A549 (cell line): ENCODE results near the gene GSTM3. TPM values are rescaled to one million over a fixed set of nuclear protein-coding genes. Genes with fewer than 3 reads are reported as not detected.
A peak's percentile ranks its signal among the peaks of the same experiment; 100 is the strongest.

ENCODE experiments used
- ATAC-seq, 2 experiments: fragments of 200-7000 bp in 1 of 2; fragments of >200 bp in 1 of 2; cut with Nextera tagmentation in 1 of 2; cut with Tn5 transposase in 1 of 2; 3 replicates each; pipeline versions ENCODE4 v1.8.0 to v1.9.1; 2018 to 2020; ENCODE audit warnings: mild to moderate bottlenecking in 1 of 2, moderate library complexity in 1 of 2
- CTCF ChIA-PET: fragments of 300-600 bp; sonication (Branson Sonifier 250); formaldehyde crosslinking; extraction: SDS; loops from one replicate; lab custom pipeline; 2021; ENCODE audit warnings: antibody characterized with exemption, inconsistent platforms; lab: Yijun Ruan, JAX
- POLR2A ChIA-PET: fragments of 350-600 bp; formaldehyde crosslinking; extraction: SDS; loops from one replicate; lab custom pipeline; 2021; ENCODE audit warnings: antibody characterized with exemption, inconsistent platforms; lab: Yijun Ruan, JAX
- DNase-seq, 2 experiments: peaks; one replicate each; pipeline versions ENCODE4 v3.0.0 to v3.0.0-alpha.2; 2011 to 2016; ENCODE audit warnings: low read depth in 1 of 2, low spot score in 1 of 2
- FAIRE-seq: peaks from 2 replicates; lab custom pipeline; 2011; peaks lifted over from hg19 to GRCh38; lab: Jason Lieb, UNC
- H3K27ac ChIP-seq, 2 experiments: fragments of >200 bp; sonication (Bioruptor Twin); formaldehyde crosslinking; 3 replicates each; pipeline ENCODE4 v1.5.1; 2016 to 2017
- H3K4me1 ChIP-seq: fragments of >200 bp; sonication (Bioruptor Twin); formaldehyde crosslinking; 3 replicates; pipeline ENCODE4 v1.6.1; 2016
- H3K4me2 ChIP-seq: fragments of >200 bp; sonication (Bioruptor Twin); formaldehyde crosslinking; 3 replicates; pipeline ENCODE4 v1.6.1; 2016
- H3K4me3 ChIP-seq: fragments of >200 bp; sonication (Bioruptor Twin); formaldehyde crosslinking; 3 replicates; pipeline ENCODE4 v1.5.1; 2016
- H3K9me3 ChIP-seq: fragments of >200 bp; sonication (Bioruptor Twin); formaldehyde crosslinking; 3 replicates; pipeline ENCODE4 v1.6.1; 2016
- BHLHE40 ChIP-seq: IDR thresholded peaks from 2 replicates; pipeline ENCODE4 v1.6.1; 2012; ENCODE audit warnings: low read depth, low read length, inconsistent platforms
- CBX2 ChIP-seq: fragments of 200-600 bp; sonication (generic); IDR thresholded peaks from 2 replicates; pipeline ENCODE4 v1.6.1; 2016; ENCODE audit warnings: low read depth, mild to moderate bottlenecking, borderline replicate concordance
- EHMT2 ChIP-seq: fragments of 200-600 bp; sonication (generic); IDR thresholded peaks from 2 replicates; pipeline ENCODE4 v1.6.1; 2016; ENCODE audit warnings: antibody characterized with exemption, low read depth, mild to moderate bottlenecking, moderate library complexity
- EP300 ChIP-seq, 2 experiments: fragments of >200 bp; sonication (Bioruptor Twin); formaldehyde crosslinking; IDR thresholded peaks; 2 replicates in 1 of 2; 3 replicates in 1 of 2; pipeline ENCODE4 v1.6.1; 2016 to 2017
- FOSB ChIP-seq: fragments of 250-450 bp; sonication (Bioruptor Pico); IDR thresholded peaks from 2 replicates; pipeline ENCODE4 v1.5.0; 2020; ENCODE audit warnings: mild to moderate bottlenecking, moderate library complexity
- FOSL2 ChIP-seq, 2 experiments: fragments of 450-650 bp in 1 of 2; fragments of >200 bp in 1 of 2; sonication (Bioruptor Twin) in 1 of 2; formaldehyde crosslinking; IDR thresholded peaks; 2 replicates each; pipeline versions ENCODE4 v1.5.0 to v1.6.1; 2016 to 2020; ENCODE audit warnings: mild to moderate bottlenecking in 1 of 2, moderate library complexity in 1 of 2
- FOXS1 ChIP-seq: fragments of 250-450 bp; sonication (Bioruptor Pico); IDR thresholded peaks from 2 replicates; pipeline ENCODE4 v1.5.0; 2020; ENCODE audit warnings: mild to moderate bottlenecking, moderate library complexity
- GATA3 ChIP-seq: IDR thresholded peaks from 2 replicates; pipeline ENCODE4 v1.6.1; 2012; ENCODE audit warnings: borderline replicate concordance
- HOXB13 ChIP-seq: fragments of 250-450 bp; sonication (Bioruptor Pico); IDR thresholded peaks from 2 replicates; pipeline ENCODE4 v1.5.0; 2020; ENCODE audit warnings: low read depth, mild to moderate bottlenecking, moderate library complexity
- HOXB5 ChIP-seq: fragments of 250-450 bp; sonication (Bioruptor Pico); IDR thresholded peaks from 2 replicates; pipeline ENCODE4 v1.5.0; 2020; ENCODE audit warnings: mild to moderate bottlenecking, moderate library complexity
- NFE2L2 ChIP-seq: fragments of 150-350 bp; conservative IDR thresholded peaks from 2 replicates; pipeline ENCODE4 v1.6.1; 2014; ENCODE audit warnings: low read length
- RAD21 ChIP-seq, 2 experiments: fragments of >200 bp in 1 of 2; sonication (Bioruptor Twin) in 1 of 2; formaldehyde crosslinking in 1 of 2; IDR thresholded peaks in 1 of 2; conservative IDR thresholded peaks in 1 of 2; 2 replicates in 1 of 2; 3 replicates in 1 of 2; pipeline ENCODE4 v1.6.1; 2012 to 2018; ENCODE audit warnings: inconsistent platforms in 1 of 2
- SMC3 ChIP-seq: fragments of >200 bp; sonication (Bioruptor Twin); formaldehyde crosslinking; IDR thresholded peaks from 3 replicates; pipeline ENCODE4 v1.6.1; 2018; ENCODE audit warnings: inconsistent platforms
- SREBF2 ChIP-seq: fragments of 450-650 bp; IDR thresholded peaks from 2 replicates; pipeline ENCODE4 v1.6.1; 2014; ENCODE audit warnings: mild to moderate bottlenecking, moderate library complexity
- TP53 ChIP-seq: fragments of 250-450 bp; sonication (Bioruptor Pico); IDR thresholded peaks from 2 replicates; pipeline ENCODE4 v1.5.0; 2021; ENCODE audit warnings: mild to moderate bottlenecking, moderate library complexity
- ZNF302 ChIP-seq: fragments of 250-450 bp; sonication (Bioruptor Pico); IDR thresholded peaks from 2 replicates; pipeline ENCODE4 v1.9.0; 2021; ENCODE audit warnings: inconsistent platforms, mild to moderate bottlenecking, moderate library complexity
- whole genome bisulfite sequencing: methylation state at CpG from one replicate; pipeline ENCODE4 v1.1.6; 2017; ENCODE audit errors: missing lambda C conversion rate; 5-methylcytosine and 5-hydroxymethylcytosine counted together
- polyA plus RNA-seq, 4 experiments: library from polyadenylated mRNA; depleted of rRNA in 3 of 4; stranded (reverse); fragments of >200 nt; fragmentation: RNase III in 1 of 4; extraction: RNeasy Plus Mini Kit Qiagen cat#74134 plus additional on column Dnase treatment in 1 of 4; gene quantifications; 2 replicates in 3 of 4; 3 replicates in 1 of 4; pipeline ENCODE4 v1.2.3, GENCODE V29; 2011 to 2017
- TF ChIP-seq, protein P1 (sequence below): IDR thresholded peaks from 2 replicates; pipeline ENCODE4 v1.6.1; 2012
- TF ChIP-seq, protein P2 (sequence below): fragments of >200 bp; sonication (Bioruptor Twin); formaldehyde crosslinking; IDR thresholded peaks from 2 replicates; pipeline ENCODE4 v1.6.1; 2016
- TF ChIP-seq, protein P3 (sequence below): IDR thresholded peaks from 2 replicates; pipeline ENCODE4 v1.6.1; 2012
- TF ChIP-seq, protein P4 (sequence below): IDR thresholded peaks from 2 replicates; pipeline ENCODE4 v1.6.1; 2012; ENCODE audit warnings: low read depth, borderline replicate concordance
- TF ChIP-seq, protein P5 (sequence below): fragments of 200-600 bp; sonication (generic); IDR thresholded peaks from 2 replicates; pipeline ENCODE4 v1.6.1; 2016; ENCODE audit warnings: antibody characterized with exemption, mild to moderate bottlenecking, moderate library complexity

Gene GSTM3
- polyA plus RNA-seq, 2 of the 4 experiments (the other 2 are of a cell fraction): 43.0 to 55.7 TPM

DNA sequence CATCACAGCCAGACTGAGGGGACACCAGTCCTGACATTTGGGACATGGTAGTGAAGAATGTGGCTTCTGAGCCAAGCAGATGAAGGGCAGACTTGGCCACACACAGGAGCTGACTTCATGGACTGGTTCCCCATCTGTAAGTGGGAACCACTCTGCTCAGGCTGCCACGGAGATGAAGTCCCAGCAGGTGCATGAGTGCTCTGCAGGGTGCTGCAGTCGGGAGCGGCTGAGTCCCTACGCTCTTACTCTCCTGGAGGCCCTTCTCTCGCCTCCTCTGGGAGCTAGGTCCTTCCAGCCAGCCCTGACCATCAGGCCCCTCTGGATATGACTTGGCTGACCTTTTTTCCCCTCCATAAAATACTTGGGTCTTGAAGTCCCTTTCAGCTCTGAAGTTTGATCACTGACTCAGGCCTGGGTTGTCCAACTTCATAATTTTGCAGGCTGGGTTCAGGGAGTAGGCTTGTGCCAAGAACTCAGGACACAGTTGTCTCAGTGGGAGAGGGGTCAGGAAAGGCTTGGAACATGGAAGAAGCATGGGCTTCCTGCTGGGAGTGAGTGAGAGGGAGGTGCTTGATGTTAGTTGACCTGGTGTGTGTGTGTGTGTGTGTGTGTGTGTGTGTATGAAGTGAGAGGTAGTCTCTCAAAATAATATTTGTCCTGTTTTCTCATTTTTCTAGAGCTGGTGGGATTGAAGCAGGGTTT, 43.9 kb upstream of the GSTM3 start:
- peaks cover 20% of the 10 kb centered on the region for H3K9me3 ChIP-seq
- FAIRE-seq (no peak), ATAC-seq (no peak)
- 89% methylated on average over 5 of the region's 5 CpGs for WGBS
- ChIA-PET CTCF (interaction anchor here (1.0 to 28.1 kb wide), 5 partner anchors 8 to 227 kb away, joined by 3 to 969 read pairs (median 7); partner anchors contain the start of gene AHCYL1), POLR2A (no interaction called here)
- H3K4me2 ChIP-seq: no peak overlapping the region
- peaks cover 68% of the 10 kb centered on the region for H3K4me1 ChIP-seq
- peak overlapping the region; percentile 86 to 98 for H3K27ac ChIP-seq
- TF ChIP-seq GATA3 (no peak), SMC3 (no peak), BHLHE40 (no peak), CBX2 (no peak), FOXS1 (CRISPR knock-in tag) (no peak), NFE2L2 (no peak), EHMT2 (no peak), FOSL2 (IDR thresholded peaks at IDR 0.05) (no peak), FOSL2 (CRISPR knock-in tag; IDR thresholded peaks at IDR 0.05) (no peak), FOSB (CRISPR knock-in tag) (no peak)
- TF ChIP-seq, protein P1, sequence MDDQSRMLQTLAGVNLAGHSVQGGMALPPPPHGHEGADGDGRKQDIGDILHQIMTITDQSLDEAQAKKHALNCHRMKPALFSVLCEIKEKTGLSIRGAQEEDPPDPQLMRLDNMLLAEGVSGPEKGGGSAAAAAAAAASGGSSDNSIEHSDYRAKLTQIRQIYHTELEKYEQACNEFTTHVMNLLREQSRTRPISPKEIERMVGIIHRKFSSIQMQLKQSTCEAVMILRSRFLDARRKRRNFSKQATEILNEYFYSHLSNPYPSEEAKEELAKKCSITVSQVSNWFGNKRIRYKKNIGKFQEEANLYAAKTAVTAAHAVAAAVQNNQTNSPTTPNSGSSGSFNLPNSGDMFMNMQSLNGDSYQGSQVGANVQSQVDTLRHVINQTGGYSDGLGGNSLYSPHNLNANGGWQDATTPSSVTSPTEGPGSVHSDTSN: no peak
- TF ChIP-seq, protein P2, sequence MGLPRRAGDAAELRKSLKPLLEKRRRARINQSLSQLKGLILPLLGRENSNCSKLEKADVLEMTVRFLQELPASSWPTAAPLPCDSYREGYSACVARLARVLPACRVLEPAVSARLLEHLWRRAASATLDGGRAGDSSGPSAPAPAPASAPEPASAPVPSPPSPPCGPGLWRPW: no peak
- TF ChIP-seq, protein P3, sequence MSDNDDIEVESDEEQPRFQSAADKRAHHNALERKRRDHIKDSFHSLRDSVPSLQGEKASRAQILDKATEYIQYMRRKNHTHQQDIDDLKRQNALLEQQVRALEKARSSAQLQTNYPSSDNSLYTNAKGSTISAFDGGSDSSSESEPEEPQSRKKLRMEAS: no peak
- TF ChIP-seq, all 56 proteins: peak for 0
- DNase-seq: no peak
- no peak overlapping the region for H3K4me3 ChIP-seq

DNA sequence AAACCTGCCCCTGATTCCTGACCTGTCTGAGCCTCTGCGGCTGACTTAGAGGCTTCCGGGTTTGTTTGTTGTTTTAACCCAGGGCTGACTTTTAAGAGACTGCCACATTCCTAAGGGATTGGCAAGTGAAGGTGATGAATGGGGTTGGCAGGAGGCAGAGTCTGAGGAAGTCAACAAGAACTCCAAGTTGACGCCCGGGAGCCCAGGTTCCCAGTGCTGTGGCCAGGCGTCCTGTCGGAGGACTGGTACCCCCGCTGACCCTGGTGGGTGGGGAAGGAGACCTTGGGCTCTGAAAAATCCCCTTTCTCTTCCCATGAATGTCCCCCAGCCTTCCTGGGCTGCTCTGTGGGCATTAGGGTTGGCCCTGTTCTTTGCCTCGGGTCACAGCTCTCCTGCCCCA, 42.6 kb upstream of the GSTM3 start:
- ATAC-seq: peak; percentile 72 to 89
- no peak overlapping the region for H3K4me3 ChIP-seq

More for the DNA sequence above, 42.6 kb upstream of the GSTM3 start:
- H3K9me3 ChIP-seq: peaks cover 20% of the 10 kb centered on the region
- H3K4me1 ChIP-seq: peaks cover 56% of the 10 kb centered on the region
- TF ChIP-seq, protein P4, sequence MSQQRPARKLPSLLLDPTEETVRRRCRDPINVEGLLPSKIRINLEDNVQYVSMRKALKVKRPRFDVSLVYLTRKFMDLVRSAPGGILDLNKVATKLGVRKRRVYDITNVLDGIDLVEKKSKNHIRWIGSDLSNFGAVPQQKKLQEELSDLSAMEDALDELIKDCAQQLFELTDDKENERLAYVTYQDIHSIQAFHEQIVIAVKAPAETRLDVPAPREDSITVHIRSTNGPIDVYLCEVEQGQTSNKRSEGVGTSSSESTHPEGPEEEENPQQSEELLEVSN: peak; percentile 64; the same call in 1 of the 2 replicates
- TF ChIP-seq HOXB5 (CRISPR knock-in tag) (peak; percentile 99), SMC3 (peak; percentile 11; the same call in 1 of the 3 replicates), HOXB13 (peak; percentile 51; the same call in 1 of the 2 replicates), TP53 (no peak), GATA3 (peak; percentile 79), FOSL2 (IDR thresholded peaks at IDR 0.05) (no peak), FOSL2 (CRISPR knock-in tag; IDR thresholded peaks at IDR 0.05) (peak; percentile 25; the same call in 1 of the 2 replicates), EP300 (IDR thresholded peaks at IDR 0.05) (peak in 1 of 2 experiments; percentile 49; a peak in 1 of 5 replicates), NFE2L2 (no peak), RAD21 (conservative IDR thresholded peaks at IDR 0.05 in 1 of 2, IDR thresholded peaks at IDR 0.05 in 1 of 2) (peak in 1 of 2 experiments; percentile 27; a peak in 2 of 5 replicates), SREBF2 (no peak), ZNF302 (CRISPR knock-in tag) (no peak), FOXS1 (CRISPR knock-in tag) (peak; percentile 92; the same call in 1 of the 2 replicates)
- TF ChIP-seq, protein P1: peak; percentile 79
- TF ChIP-seq, protein P3: peak; percentile 81
- TF ChIP-seq, protein P5, sequence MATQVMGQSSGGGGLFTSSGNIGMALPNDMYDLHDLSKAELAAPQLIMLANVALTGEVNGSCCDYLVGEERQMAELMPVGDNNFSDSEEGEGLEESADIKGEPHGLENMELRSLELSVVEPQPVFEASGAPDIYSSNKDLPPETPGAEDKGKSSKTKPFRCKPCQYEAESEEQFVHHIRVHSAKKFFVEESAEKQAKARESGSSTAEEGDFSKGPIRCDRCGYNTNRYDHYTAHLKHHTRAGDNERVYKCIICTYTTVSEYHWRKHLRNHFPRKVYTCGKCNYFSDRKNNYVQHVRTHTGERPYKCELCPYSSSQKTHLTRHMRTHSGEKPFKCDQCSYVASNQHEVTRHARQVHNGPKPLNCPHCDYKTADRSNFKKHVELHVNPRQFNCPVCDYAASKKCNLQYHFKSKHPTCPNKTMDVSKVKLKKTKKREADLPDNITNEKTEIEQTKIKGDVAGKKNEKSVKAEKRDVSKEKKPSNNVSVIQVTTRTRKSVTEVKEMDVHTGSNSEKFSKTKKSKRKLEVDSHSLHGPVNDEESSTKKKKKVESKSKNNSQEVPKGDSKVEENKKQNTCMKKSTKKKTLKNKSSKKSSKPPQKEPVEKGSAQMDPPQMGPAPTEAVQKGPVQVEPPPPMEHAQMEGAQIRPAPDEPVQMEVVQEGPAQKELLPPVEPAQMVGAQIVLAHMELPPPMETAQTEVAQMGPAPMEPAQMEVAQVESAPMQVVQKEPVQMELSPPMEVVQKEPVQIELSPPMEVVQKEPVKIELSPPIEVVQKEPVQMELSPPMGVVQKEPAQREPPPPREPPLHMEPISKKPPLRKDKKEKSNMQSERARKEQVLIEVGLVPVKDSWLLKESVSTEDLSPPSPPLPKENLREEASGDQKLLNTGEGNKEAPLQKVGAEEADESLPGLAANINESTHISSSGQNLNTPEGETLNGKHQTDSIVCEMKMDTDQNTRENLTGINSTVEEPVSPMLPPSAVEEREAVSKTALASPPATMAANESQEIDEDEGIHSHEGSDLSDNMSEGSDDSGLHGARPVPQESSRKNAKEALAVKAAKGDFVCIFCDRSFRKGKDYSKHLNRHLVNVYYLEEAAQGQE: no peak
- peak overlapping the region; percentile 86 to 98 for H3K27ac ChIP-seq
- WGBS: 6% methylated on average over 5 of the region's 8 CpGs
- DNase-seq: peak; percentile 71 to 90
- FAIRE-seq: no peak
- CTCF ChIA-PET: interaction anchor here (0.9 to 28.1 kb wide), 3 partner anchors 9 to 197 kb away, joined by 3 to 969 read pairs (median 5); partner anchors contain the start of gene AHCYL1
- H3K4me2 ChIP-seq: peak overlapping the region; percentile 59
- POLR2A ChIA-PET: no interaction called here
